Measurements from ENCODE around the gene SPON2. TPM values are rescaled to one million over a fixed set of nuclear protein-coding genes. Genes with fewer than 3 reads are reported as not detected.

The SPON2 gene
- total RNA-seq, 1 experiment from 2014 or later = 1.8 TPM

- in situ Hi-C loops (cut with HindIII; ENCODE audit: low pct_unique_long_range_greater_than_20kb, low sequenced_read_pairs) (no loop called here), intact Hi-C loops (cut with micrococcal nuclease; ENCODE audit: unreplicated experiment) (no loop called here)
- Histone ChIP-seq H3K4me1 (ENCODE audit: control insufficient read depth, insufficient read depth, low read length) (no peaks in the 10 kb centered on the region), H3K4me3 (ENCODE audit: low read depth in 2 of 2, low read length in 2 of 2) (no peak overlapping the region), H3K27ac (ENCODE audit: low read length) (no peak overlapping the region), H3K9me3 (ENCODE audit: control insufficient read depth, insufficient read depth, low read depth, low read length) (no peaks in the 10 kb centered on the region), H3K36me3 (ENCODE audit: control insufficient read depth, insufficient read depth, low read length) (no peaks in the 10 kb centered on the region), H3K27me3 (ENCODE audit: control insufficient read depth, insufficient read depth, low read length) (no peaks in the 10 kb centered on the region)
- ATAC-seq = no peak
- ChIA-PET POLR2A (no interaction called here), CTCF (no interaction called here)
- no peak for DNase-seq (ENCODE audit: low read depth, low spot score)
- no TSS peak for BruUV-seq (replicated peaks)
- no peak for TF ChIP-seq SIN3A (IDR thresholded peaks at IDR 0.05; ENCODE audit: borderline replicate concordance, insufficient read depth, low read depth, low read length)
- TF ChIP-seq REST (IDR thresholded peaks at IDR 0.05; ENCODE audit: insufficient read depth in 1 of 2, low read depth in 2 of 2, low read length in 1 of 2) = no peak
- no peak for TF ChIP-seq POLR2AphosphoS5 (IDR thresholded peaks at IDR 0.05; ENCODE audit: low read depth, low read length)
- TF ChIP-seq TCF7L2 (IDR thresholded peaks at IDR 0.05; ENCODE audit: low read depth, low read length) = no peak
- no peak for TF ChIP-seq CTCF (IDR thresholded peaks at IDR 0.05)
These were observed 48.2 kb upstream of the SPON2 start for GRCh38 chr4:1220566-1220965.

- Histone ChIP-seq H3K27ac (ENCODE audit: low read length) (no peak overlapping the region), H3K4me3 (ENCODE audit: low read depth in 2 of 2, low read length in 2 of 2) (no peak overlapping the region), H3K36me3 (ENCODE audit: control insufficient read depth, insufficient read depth, low read length) (no peaks in the 10 kb centered on the region), H3K27me3 (ENCODE audit: control insufficient read depth, insufficient read depth, low read length) (no peaks in the 10 kb centered on the region), H3K9me3 (ENCODE audit: control insufficient read depth, insufficient read depth, low read depth, low read length) (no peaks in the 10 kb centered on the region), H3K4me1 (ENCODE audit: control insufficient read depth, insufficient read depth, low read length) (no peaks in the 10 kb centered on the region)
- CTCF ChIA-PET = no interaction called here
- BruUV-seq (replicated peaks) = no TSS peak
- DNase-seq (ENCODE audit: low read depth, low spot score) = no peak
- TF ChIP-seq POLR2AphosphoS5 (IDR thresholded peaks at IDR 0.05; ENCODE audit: low read depth, low read length) = no peak
- no peak for TF ChIP-seq CTCF (IDR thresholded peaks at IDR 0.05)
- TF ChIP-seq TCF7L2 (IDR thresholded peaks at IDR 0.05; ENCODE audit: low read depth, low read length) = no peak
- TF ChIP-seq SIN3A (IDR thresholded peaks at IDR 0.05; ENCODE audit: borderline replicate concordance, insufficient read depth, low read depth, low read length) = no peak
- no peak for TF ChIP-seq REST (IDR thresholded peaks at IDR 0.05; ENCODE audit: insufficient read depth in 1 of 2, low read depth in 2 of 2, low read length in 1 of 2)
- POLR2A ChIA-PET = no interaction called here
- intact Hi-C loops (cut with micrococcal nuclease; ENCODE audit: unreplicated experiment) = no loop called here
- in situ Hi-C loops (cut with HindIII; ENCODE audit: low pct_unique_long_range_greater_than_20kb, low sequenced_read_pairs) = no loop called here
- ATAC-seq = no peak
These were observed 47.2 kb upstream of the SPON2 start for GRCh38 chr4:1219566-1219950.

Data from Panc1 (cell line).